K562 (cell line): Measurements from ENCODE around the gene NCOA1. TPM values are rescaled to one million over a fixed set of nuclear protein-coding genes. Genes with fewer than 3 reads are reported as not detected.

Experiments
- ATAC-seq: fragments of 200-7000 bp; cut with Tn5 transposase; 3 replicates; pipeline ENCODE4 v1.9.1; 2020; ENCODE audit warnings: moderate library complexity
- BruUV-seq: library from RNA; stranded (reverse); fragments of 400-500 nt; replicated peaks from 2 replicates; lab custom pipeline; 2021; lab: Mats Ljungman, UMichigan
- CTCF ChIA-PET: fragments of 300-600 bp; formaldehyde crosslinking; extraction: SDS; loops from one replicate; lab custom pipeline; 2021; ENCODE audit warnings: low intra/inter-chr PET ratio; lab: Yijun Ruan, JAX
- POLR2A ChIA-PET: fragments of 300-600, 350-650 bp; sonication (Branson Sonifier 250); formaldehyde crosslinking; extraction: SDS; loops from one replicate; lab custom pipeline; 2021; ENCODE audit warnings: antibody characterized with exemption, inconsistent platforms; lab: Yijun Ruan, JAX
- DNase-seq, 4 experiments: peaks; one replicate each; pipeline versions ENCODE4 v3.0.0 to v3.0.0-alpha.2; 2011 to 2018; ENCODE audit warnings: low spot score in 3 of 4, mixed read lengths in 3 of 4; ENCODE audit errors: extremely low read depth in 1 of 4
- FAIRE-seq: peaks from 2 replicates; lab custom pipeline; 2011; peaks lifted over from hg19 to GRCh38; lab: Jason Lieb, UNC
- H2AFZ ChIP-seq: 2 replicates; pipeline ENCODE4 v1.6.0; 2011; ENCODE audit warnings: low read depth, low read length, control low read depth, inconsistent platforms
- H3K27ac ChIP-seq: fragments of 200-600 bp; 3 replicates; pipeline ENCODE4 v1.8.0; 2011; ENCODE audit warnings: low read depth, mild to moderate bottlenecking, control low read depth, inconsistent platforms, low read length, moderate library complexity, mixed read lengths; ENCODE audit errors: extremely low read depth
- H3K27me3 ChIP-seq, 2 experiments: fragments of 300-600 bp in 1 of 2; 2 replicates in 1 of 2; 3 replicates in 1 of 2; pipeline versions ENCODE4 v1.6.0 to v1.8.0; 2011; ENCODE audit warnings: inconsistent platforms in 2 of 2, low read length in 2 of 2, mild to moderate bottlenecking in 1 of 2, mixed read lengths in 1 of 2, moderate library complexity in 1 of 2; ENCODE audit not compliant: control insufficient read depth in 2 of 2, insufficient read depth in 2 of 2
- H3K36me3 ChIP-seq: fragments of 300-600 bp; 3 replicates; pipeline ENCODE4 v1.8.0; 2011; ENCODE audit warnings: mild to moderate bottlenecking, low read length, inconsistent platforms; ENCODE audit not compliant: control insufficient read depth, insufficient read depth
- H3K4me1 ChIP-seq, 2 experiments: fragments of 200-600 bp in 1 of 2; replicated peaks in 1 of 2; 2 replicates in 1 of 2; 3 replicates in 1 of 2; pipeline versions ENCODE4 v1.5.1 to v1.8.0; 2011; ENCODE audit warnings: inconsistent platforms in 2 of 2, low read length in 2 of 2, mild to moderate bottlenecking in 1 of 2, mixed read lengths in 1 of 2, moderate library complexity in 1 of 2; ENCODE audit not compliant: control insufficient read depth in 2 of 2, insufficient read depth in 2 of 2
- H3K4me2 ChIP-seq: 2 replicates; pipeline ENCODE4 v1.6.1; 2011; ENCODE audit warnings: low read length, control low read depth, inconsistent platforms, mixed read lengths; ENCODE audit not compliant: insufficient read depth
- H3K4me3 ChIP-seq: fragments of 200-600 bp; sonication (generic), shearing (Covaris generic); 2 replicates; pipeline ENCODE4 v1.5.1; 2016; ENCODE audit warnings: control low read depth, inconsistent platforms
- H3K79me2 ChIP-seq: fragments of 200-600 bp; 3 replicates; pipeline ENCODE4 v1.8.0; 2011; ENCODE audit warnings: low read length, inconsistent platforms; ENCODE audit not compliant: control insufficient read depth, insufficient read depth
- H3K9ac ChIP-seq, 2 experiments: 2 replicates each; pipeline versions ENCODE4 v1.6.0 to v1.6.1; 2011; ENCODE audit warnings: low read depth in 2 of 2, low read length in 2 of 2, control low read depth in 1 of 2, inconsistent platforms in 1 of 2, mild to moderate bottlenecking in 1 of 2, mixed read lengths in 1 of 2; ENCODE audit not compliant: insufficient read depth in 1 of 2
- H3K9me1 ChIP-seq: one replicate; pipeline ENCODE4 v1.6.0; 2011; ENCODE audit warnings: inconsistent platforms, mild to moderate bottlenecking, low read length, moderate library complexity; ENCODE audit not compliant: control insufficient read depth, insufficient read depth
- H3K9me3 ChIP-seq: replicated peaks from 2 replicates; pipeline ENCODE4 v1.5.1; 2011; ENCODE audit warnings: low read depth, low read length, inconsistent platforms; ENCODE audit not compliant: control insufficient read depth, insufficient read depth
- H4K20me1 ChIP-seq: replicated peaks from 2 replicates; pipeline ENCODE4 v1.6.1; 2011; ENCODE audit warnings: low read length, inconsistent platforms, mixed read lengths; ENCODE audit not compliant: control insufficient read depth, insufficient read depth
- ATF7 ChIP-seq: fragments of 450-650 bp; IDR thresholded peaks from 2 replicates; pipeline ENCODE4 v1.7.1; 2014; ENCODE audit warnings: mild to moderate bottlenecking, moderate library complexity
- CBX1 ChIP-seq: sonication (generic); IDR thresholded peaks from 2 replicates; pipeline ENCODE4 v1.6.1; 2016; ENCODE audit warnings: antibody characterized with exemption, low read depth, mild to moderate bottlenecking
- CBX3 ChIP-seq, 2 experiments: IDR thresholded peaks; 1 replicate in 1 of 2; 2 replicates in 1 of 2; pipeline ENCODE4 v1.6.1; 2012; ENCODE audit warnings: inconsistent platforms in 2 of 2, low read length in 2 of 2, borderline replicate concordance in 1 of 2, control low read depth in 1 of 2
- CCNT2 ChIP-seq: IDR thresholded peaks from 2 replicates; pipeline ENCODE4 v1.6.1; 2011; ENCODE audit warnings: borderline replicate concordance, low read depth, mild to moderate bottlenecking, moderate library complexity, mixed read lengths, low read length; ENCODE audit not compliant: insufficient read length; ENCODE audit errors: extremely low read depth
- ILF3 ChIP-seq: fragments of 450-650 bp; IDR thresholded peaks from 2 replicates; pipeline ENCODE4 v1.6.1; 2018; ENCODE audit warnings: antibody characterized with exemption, mild to moderate bottlenecking, moderate library complexity, borderline replicate concordance
- KLF1 ChIP-seq: fragments of 450-650 bp; IDR thresholded peaks from 2 replicates; pipeline ENCODE4 v1.6.1; 2016; ENCODE audit warnings: missing genetic modification characterization, missing compliant biosample characterization
- KLF10 ChIP-seq: fragments of 250-450 bp; sonication (Bioruptor Pico); IDR thresholded peaks from 2 replicates; pipeline ENCODE4 v1.6.1; 2021; ENCODE audit warnings: matching md5 sums
- NFIC ChIP-seq: fragments of 450-650 bp; IDR thresholded peaks from 2 replicates; pipeline ENCODE4 v1.6.1; 2017; ENCODE audit warnings: mild to moderate bottlenecking, inconsistent platforms
- NR2C2 ChIP-seq, 2 experiments: fragments of 200-800 bp in 1 of 2; sonication (Bioruptor generic) in 1 of 2; sonication (generic) in 1 of 2; formaldehyde crosslinking in 1 of 2; IDR thresholded peaks; 2 replicates each; pipeline versions ENCODE4 v1.6.1 to v1.8.0; 2016 to 2022; ENCODE audit warnings: mild to moderate bottlenecking in 1 of 2, missing compliant biosample characterization in 1 of 2, missing genetic modification characterization in 1 of 2, missing genetic modification reagents in 1 of 2
- NR4A1 ChIP-seq, 2 experiments: fragments of 250-450 bp in 1 of 2; fragments of 450-650 bp in 1 of 2; sonication (Bioruptor Pico) in 1 of 2; IDR thresholded peaks; 2 replicates each; pipeline versions ENCODE4 v1.4.0 to v1.6.1; 2016 to 2020; ENCODE audit warnings: mild to moderate bottlenecking in 2 of 2, missing compliant biosample characterization in 1 of 2, missing genetic modification characterization in 1 of 2, moderate library complexity in 1 of 2
- TBP ChIP-seq: optimal IDR thresholded peaks from 2 replicates; pipeline ENCODE3; 2011; ENCODE audit warnings: low read depth, low read length, improper control_type of control experiment
- ZNF23 ChIP-seq: fragments of 250-450 bp; sonication (Bioruptor Pico); IDR thresholded peaks from 2 replicates; pipeline ENCODE4 v1.4.0; 2020; ENCODE audit warnings: mild to moderate bottlenecking
- ZNF407 ChIP-seq: fragments of 450-650 bp; IDR thresholded peaks from 2 replicates; pipeline ENCODE4 v1.6.1; 2016; ENCODE audit warnings: low read depth
- ZNF780A ChIP-seq: fragments of 250-450 bp; sonication (Bioruptor Pico); IDR thresholded peaks from 2 replicates; pipeline ENCODE4 v1.5.0; 2021; ENCODE audit warnings: mild to moderate bottlenecking
- WGBS: fragments of 100-300 bp; shearing (Covaris generic); methylation state at CpG from one replicate; pipeline ENCODE4 v1.1.6; 2016; ENCODE audit warnings: low coverage, mixed read lengths; ENCODE audit not compliant: insufficient coverage; ENCODE audit errors: missing lambda C conversion rate; 5-methylcytosine and 5-hydroxymethylcytosine counted together
- in situ Hi-C: fragments of 300-500 bp; cut with MboI; formaldehyde crosslinking; loops from 4 replicates; pipeline ENCODE4 v1.15.0; 2018; ENCODE audit warnings: inconsistent platforms, mixed read lengths
- intact Hi-C: fragments of 100-400 bp; cut with micrococcal nuclease; formaldehyde crosslinking; loops from 2 replicates; pipeline ENCODE4 v1.14.2; 2022
- polyA plus RNA-seq, 8 experiments: library from polyadenylated mRNA; depleted of rRNA in 4 of 8; stranded (reverse) in 5 of 8; unstranded in 3 of 8; fragments of >200 nt; fragmentation: Nextera tagmentation in 2 of 8; fragmentation: Illumina TruSeq in 1 of 8; extraction: Ambion mirVana in 2 of 8; extraction: Trizol in 1 of 8; gene quantifications; 2 replicates each; pipeline versions ENCODE4 v1.2.1 to v1.2.3, GENCODE V29; 2011 to 2014; ENCODE audit warnings: inconsistent platforms in 1 of 8, missing spikeins in 1 of 8
- total RNA-seq, 7 experiments: library from RNA; depleted of rRNA in 6 of 7; stranded (reverse); fragments of >200 nt in 6 of 7; fragmentation: Illumina TruSeq in 2 of 7; extraction: Trizol in 2 of 7; gene quantifications; 2 replicates each; pipeline versions ENCODE4 v1.2.1 to v1.2.3, GENCODE V29; 2011 to 2021; ENCODE audit warnings: low replicate concordance in 1 of 7

Gene NCOA1
- total and polyA plus RNA-seq, 9 of the 15 experiments (the other 6 are each of a cell fraction or from before 2014, with no cell fraction given) = 4.9 to 25.7 (median 17.0) TPM

GRCh38 chr2:24494410-24494809, 3.4 kb downstream of the NCOA1 start:
- FAIRE-seq (no peak), DNase-seq (peak in 2 of 4 experiments; percentile 22 to 44), ATAC-seq (no peak)
- 14% methylated on average over 7 of the region's 7 CpGs for WGBS
- Histone ChIP-seq H3K9ac (no peak overlapping the region), H2AFZ (no peak overlapping the region), H4K20me1 (peaks cover 6% of the 10 kb centered on the region), H3K36me3 (no peaks in the 10 kb centered on the region), H3K9me3 (no peaks in the 10 kb centered on the region), H3K4me3 (no peak overlapping the region), H3K4me2 (peak overlapping the region; percentile 40), H3K9me1 (no peaks in the 10 kb centered on the region), H3K4me1 (peaks cover 16 to 49% of the 10 kb centered on the region in 2 experiments), H3K79me2 (peaks cover 80% of the 10 kb centered on the region), H3K27ac (no peak overlapping the region), H3K27me3 (no peaks in the 10 kb centered on the region)
- ChIA-PET POLR2A (interaction anchor here (1.0 to 5.9 kb wide), 2 partner anchors 9 to 13 kb away, joined by 3 to 33 read pairs; no protein-coding TSS in a partner anchor), CTCF (no interaction called here)
- intact Hi-C loops = loop anchor here (5.0 kb wide), 3 partner anchors 37 to 333 kb away; no protein-coding TSS in a partner anchor
- no TSS peak for BruUV-seq
- in situ Hi-C loops = loop anchor here (5.0 kb wide), 1 partner anchor 303 kb away; no protein-coding TSS in a partner anchor
- no peak for TF ChIP-seq KLF10
- no peak for TF ChIP-seq ZNF23 (CRISPR knock-in tag)
- no peak for TF ChIP-seq NR2C2 (CRISPR knock-in tag; IDR thresholded peaks at IDR 0.05)
- TF ChIP-seq NR2C2 (tag; IDR thresholded peaks at IDR 0.05) = no peak
- TF ChIP-seq ATF7 = no peak
- TF ChIP-seq NFIC = peak; percentile 96
- TF ChIP-seq ZNF407 = no peak
- no peak for TF ChIP-seq KLF1 (tag)
- no peak for TF ChIP-seq ZNF780A (CRISPR knock-in tag)
- TF ChIP-seq CBX1 = no peak
- TF ChIP-seq NR4A1 (CRISPR knock-in tag; IDR thresholded peaks at IDR 0.05) = no peak
- no peak for TF ChIP-seq NR4A1 (tag; IDR thresholded peaks at IDR 0.05)
- no peak for TF ChIP-seq CBX3 (IDR thresholded peaks at IDR 0.05; ENCODE audit: borderline replicate concordance in 1 of 2, low read length in 2 of 2)
- no peak for TF ChIP-seq ILF3
- no peak for TF ChIP-seq CCNT2
- TF ChIP-seq TBP = no peak
